HEK293T (cell line): ENCODE results near the gene CSNK1G3.

Experiments used
- ARNT ChIP-seq: fragments of 450-650 bp; IDR thresholded peaks from 2 replicates; pipeline ENCODE4 v1.6.1; 2017; ENCODE audit warnings: mild to moderate bottlenecking
- BHLHE40 ChIP-seq: fragments of 450-650 bp; IDR thresholded peaks from 2 replicates; pipeline ENCODE4 v1.6.1; 2016; ENCODE audit warnings: mild to moderate bottlenecking, moderate library complexity, borderline replicate concordance
- ELF4 ChIP-seq: fragments of 450-650 bp; IDR thresholded peaks from 2 replicates; pipeline ENCODE4 v1.6.1; 2017; ENCODE audit warnings: antibody characterized with exemption
- FOXA1 ChIP-seq: fragments of 450-650 bp; IDR thresholded peaks from 2 replicates; pipeline ENCODE4 v1.6.1; 2016; ENCODE audit warnings: mild to moderate bottlenecking
- FOXK2 ChIP-seq: fragments of 450-650 bp; IDR thresholded peaks from 2 replicates; pipeline ENCODE4 v1.6.1; 2016; ENCODE audit warnings: mild to moderate bottlenecking
- FOXM1 ChIP-seq: fragments of 450-650 bp; IDR thresholded peaks from 2 replicates; pipeline ENCODE4 v1.6.1; 2017; ENCODE audit warnings: mild to moderate bottlenecking, borderline replicate concordance
- HDGF ChIP-seq: fragments of 450-650 bp; IDR thresholded peaks from 2 replicates; pipeline ENCODE4 v1.6.1; 2017; ENCODE audit warnings: antibody characterized with exemption, borderline replicate concordance
- LEF1 ChIP-seq: fragments of 450-650 bp; IDR thresholded peaks from 2 replicates; pipeline ENCODE4 v1.6.1; 2017; ENCODE audit warnings: mild to moderate bottlenecking, borderline replicate concordance
- NFRKB ChIP-seq: fragments of 450-650 bp; IDR thresholded peaks from 2 replicates; pipeline ENCODE4 v1.6.1; 2016; ENCODE audit warnings: mild to moderate bottlenecking, moderate library complexity
- SP1 ChIP-seq: fragments of 450-650 bp; IDR thresholded peaks from 2 replicates; pipeline ENCODE4 v1.6.1; 2017
- TARDBP ChIP-seq: fragments of 450-650 bp; IDR thresholded peaks from 2 replicates; pipeline ENCODE4 v1.6.1; 2016
- ZNF384 ChIP-seq: fragments of 450-650 bp; IDR thresholded peaks from 2 replicates; pipeline ENCODE4 v1.6.1; 2016

GRCh38 chr5:123558762-123559433, 46.9 kb downstream of the CSNK1G3 start:
- TF ChIP-seq NFRKB: no peak
- no peak for TF ChIP-seq HDGF
- TF ChIP-seq FOXA1: no peak
- TF ChIP-seq ZNF384: no peak
- TF ChIP-seq FOXK2: no peak
- TF ChIP-seq SP1: no peak
- no peak for TF ChIP-seq TARDBP
- TF ChIP-seq BHLHE40: no peak
- TF ChIP-seq FOXM1: no peak
- TF ChIP-seq ELF4: no peak
- no peak for TF ChIP-seq ARNT
- no peak for TF ChIP-seq LEF1
